Left lobe of liver (tissue), 2 donors: Measurements from ENCODE around the gene KDM4E. TPM values are rescaled to one million over a fixed set of nuclear protein-coding genes. Genes with fewer than 3 reads are reported as not detected.
"Not testable (repeated sequence)": the region's sequence is repeated elsewhere in the genome, so short reads cannot be mapped to it uniquely, and the experiment has no call there.

Experiments
- ATAC-seq: fragments of 200-7000 bp; cut with Tn5 transposase; one replicate; pipeline ENCODE4 v1.9.1; 2020; ENCODE audit warnings: mild to moderate bottlenecking, moderate library complexity
- DNase-seq: peaks from one replicate; pipeline ENCODE4 v3.0.0-alpha.2; 2020; ENCODE audit warnings: low spot score
- total RNA-seq: library from RNA; stranded (reverse); gene quantifications from one replicate; pipeline ENCODE4 v1.2.1, GENCODE V29; 2021
- donor health status: DM: no; HTN: no; CAD: no; lungs with moderate emphysema.
- donor health status: DM: no; HTN: yes; CAD: no.

KDM4E gene
- total RNA-seq, result not detected

GRCh38 chr11:95024958-95025357 lies at the start of gene KDM4E:
Gene KDM4E (plus strand): TSS chr11:95025258. CDS start chr11:95025558, 300 bp downstream.
- ATAC-seq (no peak), DNase-seq (no peak)

DNA sequence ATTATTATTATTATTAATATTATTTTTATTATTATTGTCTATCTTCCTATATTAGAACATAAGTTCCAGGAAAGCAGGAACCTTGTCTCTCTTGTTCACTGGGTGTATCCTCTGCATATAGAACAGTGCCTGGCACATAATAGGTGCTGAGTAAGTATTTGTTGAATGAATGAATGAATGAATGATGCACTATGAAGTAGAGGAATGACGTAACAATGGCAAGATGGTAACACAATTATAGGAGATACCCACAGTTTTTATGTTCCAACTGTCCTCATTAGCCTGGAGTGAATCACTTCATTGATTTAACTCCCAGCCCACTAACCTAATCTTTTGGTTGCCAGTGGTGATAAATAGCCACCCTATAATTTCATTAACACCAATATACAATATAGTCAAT lies 49.5 kb upstream of the KDM4E start:
- DNase-seq (no peak), ATAC-seq (no peak)

DNA sequence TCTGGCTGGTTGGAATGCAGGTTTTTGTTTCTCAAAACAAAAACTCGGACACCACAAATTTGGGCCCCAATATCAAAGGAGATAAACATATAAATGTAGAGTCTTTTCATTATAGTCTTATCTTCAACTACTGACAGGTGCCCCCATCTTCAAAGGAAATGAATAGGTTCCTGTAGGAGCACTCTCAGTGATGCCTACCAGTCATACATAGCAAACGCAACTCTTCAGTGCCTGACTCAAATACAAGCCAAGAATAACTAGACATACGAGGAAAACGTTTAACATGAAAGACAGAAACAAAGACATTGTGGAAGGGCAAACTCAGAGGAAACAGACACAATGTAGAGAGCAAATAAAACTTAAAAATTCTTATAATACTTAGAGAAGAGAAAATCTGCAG lies 37.7 kb upstream of the KDM4E start:
- DNase-seq, result no peak
- ATAC-seq, result no peak

GRCh38 chr11:94988748-94989147 lies 36.3 kb upstream of the KDM4E start:
- no peak for ATAC-seq

DNA sequence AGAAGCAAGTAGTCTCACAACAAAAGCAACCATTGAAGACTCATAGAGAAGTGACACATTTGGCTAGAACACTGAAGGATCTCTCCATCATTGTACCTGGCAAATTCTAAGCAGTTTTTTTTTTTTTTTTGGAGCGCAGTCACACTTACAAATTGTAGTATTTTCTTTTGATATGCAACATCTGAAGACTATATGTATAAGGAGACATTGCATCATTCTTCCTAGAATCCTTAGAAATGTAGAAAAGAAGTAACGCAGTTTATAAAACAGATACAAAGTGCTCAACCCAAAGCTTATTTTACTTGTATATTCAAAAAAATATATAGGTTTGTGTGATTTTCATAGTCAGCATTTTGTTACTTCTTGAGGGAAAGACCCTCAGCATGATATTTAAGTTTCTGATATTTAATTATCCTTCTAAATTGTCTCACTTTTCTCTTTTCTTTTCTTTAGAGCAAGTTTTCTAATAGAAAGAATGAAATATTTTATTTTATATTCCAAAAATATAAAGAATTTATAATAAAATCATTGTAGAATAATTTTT lies 31.6 kb upstream of the KDM4E start:
- no peak for DNase-seq
- no peak for ATAC-seq

More at GRCh38 chr11:94988748-94989147, 36.3 kb upstream of the KDM4E start:
- DNase-seq, result no peak

GRCh38 chr11:94997437-94997836 lies 27.6 kb upstream of the KDM4E start:
- no peak for DNase-seq
- ATAC-seq, result no peak

GRCh38 chr11:94998285-94998684 lies 26.8 kb upstream of the KDM4E start:
- ATAC-seq, result no peak

GRCh38 chr11:95003716-95004115 lies 21.3 kb upstream of the KDM4E start:
- DNase-seq (no peak), ATAC-seq (no peak)

More at GRCh38 chr11:94998285-94998684, 26.8 kb upstream of the KDM4E start:
- no peak for DNase-seq

DNA sequence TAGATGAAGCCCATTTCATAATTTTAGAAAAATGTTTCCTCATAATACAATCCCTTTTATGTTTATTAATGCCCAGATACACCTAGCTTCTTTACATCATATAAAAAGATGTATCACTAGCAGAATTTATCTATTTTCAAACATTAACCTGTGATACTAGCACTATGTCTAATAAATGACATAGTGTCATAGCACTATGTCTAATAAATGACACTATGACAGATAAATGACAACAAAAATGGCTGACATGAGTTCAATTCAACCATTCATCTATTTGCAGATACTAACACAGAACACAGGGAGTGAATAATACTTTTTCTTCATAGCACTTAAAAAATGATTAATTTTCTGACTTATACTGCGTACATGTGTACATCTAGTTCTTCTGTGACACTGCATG lies 19.4 kb upstream of the KDM4E start:
- ATAC-seq (no peak), DNase-seq (no peak)

DNA sequence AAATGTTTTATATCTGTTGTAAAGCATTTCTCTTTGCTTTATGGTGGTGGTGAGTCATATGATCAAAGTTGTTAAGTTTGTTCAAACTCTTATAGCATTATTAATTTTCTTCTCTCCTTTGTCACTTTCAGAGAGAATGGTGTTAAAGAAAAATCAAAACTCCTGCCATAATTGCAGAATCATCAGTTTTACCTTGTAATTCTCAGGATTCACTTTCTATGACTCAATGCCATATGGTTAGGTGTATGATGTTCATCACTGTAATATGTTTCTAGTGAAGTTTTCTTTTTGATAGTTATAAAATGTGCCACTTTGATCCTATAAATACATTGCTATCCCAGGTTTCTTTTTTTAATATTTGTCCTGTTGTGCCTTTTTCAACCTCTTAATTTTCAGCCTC lies 13.7 kb upstream of the KDM4E start:
- ATAC-seq (no peak), DNase-seq (no peak)

GRCh38 chr11:95014184-95014821 lies 10.8 kb upstream of the KDM4E start:
- ATAC-seq (no peak), DNase-seq (no peak)

DNA sequence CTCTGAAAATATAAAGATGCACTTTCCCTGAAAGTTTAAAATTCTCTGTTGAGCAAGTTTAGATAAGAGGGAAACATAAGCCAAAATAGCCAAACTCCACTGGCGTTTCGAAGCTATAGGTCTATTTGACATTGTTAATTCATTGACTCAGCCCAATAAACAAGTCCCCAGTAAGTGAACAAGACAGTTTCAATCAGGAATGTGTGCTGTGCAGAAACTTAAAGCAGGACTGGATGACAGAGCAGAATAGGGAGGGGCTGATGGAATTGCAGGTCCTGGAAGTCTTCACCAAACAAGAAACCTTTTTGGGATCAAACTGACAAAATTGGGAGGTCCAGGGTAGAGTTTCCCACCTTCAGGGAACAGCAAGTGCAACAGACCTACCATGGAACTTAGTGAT lies 8.9 kb upstream of the KDM4E start:
- no peak for ATAC-seq
- DNase-seq, result no peak

- ATAC-seq, DNase-seq: not testable (repeated sequence)
Measured at GRCh38 chr11:95021468-95021867, 3.6 kb upstream of the KDM4E start.

DNA sequence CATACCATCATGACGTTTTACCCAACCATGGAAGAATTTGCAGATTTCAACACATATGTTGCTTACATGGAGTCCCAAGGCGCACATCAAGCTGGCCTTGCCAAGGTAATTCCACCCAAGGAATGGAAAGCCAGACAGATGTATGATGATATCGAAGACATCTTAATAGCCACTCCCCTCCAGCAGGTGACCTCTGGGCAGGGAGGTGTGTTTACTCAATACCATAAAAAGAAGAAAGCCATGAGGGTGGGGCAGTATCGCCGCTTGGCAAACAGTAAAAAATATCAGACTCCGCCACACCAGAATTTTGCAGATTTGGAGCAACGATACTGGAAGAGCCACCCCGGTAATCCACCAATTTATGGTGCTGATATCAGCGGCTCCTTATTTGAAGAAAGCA lies 536 bp downstream of the KDM4E start:
- not testable (repeated sequence) for ATAC-seq, DNase-seq

DNA sequence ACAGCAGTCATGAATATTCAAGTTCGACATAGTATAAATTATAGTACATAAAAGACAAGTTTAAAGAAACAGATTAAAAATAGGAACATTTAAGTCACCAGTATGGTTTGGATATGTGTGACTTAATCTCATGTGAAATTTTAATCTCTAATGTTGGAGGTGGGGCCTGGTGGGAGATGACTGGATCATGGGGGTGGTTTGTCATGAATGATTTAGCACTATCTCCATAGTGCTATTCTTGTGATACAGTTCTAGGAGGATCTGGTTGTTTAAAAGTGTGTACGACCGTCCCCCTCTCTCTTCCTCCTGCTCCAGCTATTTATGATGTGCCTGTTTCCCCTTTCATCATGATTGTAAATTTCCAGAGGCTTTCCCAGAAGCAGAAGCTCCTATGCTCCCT lies 3.3 kb downstream of the KDM4E start:
- ATAC-seq (no peak), DNase-seq (no peak)

GRCh38 chr11:95033051-95033450 lies 8.0 kb downstream of the KDM4E start:
- DNase-seq (no peak), ATAC-seq (no peak)

DNA sequence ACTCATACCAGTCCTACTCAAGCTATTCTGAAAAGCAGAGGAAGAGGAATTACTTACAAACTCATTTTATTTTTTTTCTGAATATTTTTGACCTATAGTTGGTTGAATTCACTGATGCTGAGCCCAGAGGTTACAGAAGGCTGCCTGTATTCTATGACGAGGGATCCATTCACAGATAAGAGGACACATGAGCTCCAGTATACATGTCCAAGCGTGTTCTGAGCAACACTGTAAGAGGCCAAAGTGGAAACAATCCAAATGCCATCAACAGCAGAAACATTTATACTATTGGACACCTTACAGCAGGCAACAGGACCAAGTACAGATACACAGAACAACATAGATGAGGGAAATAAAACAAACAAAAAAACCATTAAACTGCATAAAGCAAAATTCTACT lies 10.3 kb downstream of the KDM4E start:
- ATAC-seq (no peak), DNase-seq (no peak)

GRCh38 chr11:95037356-95038035 lies 12.4 kb downstream of the KDM4E start:
- peak; percentile 47 for ATAC-seq
- DNase-seq, result not testable (repeated sequence)

DNA sequence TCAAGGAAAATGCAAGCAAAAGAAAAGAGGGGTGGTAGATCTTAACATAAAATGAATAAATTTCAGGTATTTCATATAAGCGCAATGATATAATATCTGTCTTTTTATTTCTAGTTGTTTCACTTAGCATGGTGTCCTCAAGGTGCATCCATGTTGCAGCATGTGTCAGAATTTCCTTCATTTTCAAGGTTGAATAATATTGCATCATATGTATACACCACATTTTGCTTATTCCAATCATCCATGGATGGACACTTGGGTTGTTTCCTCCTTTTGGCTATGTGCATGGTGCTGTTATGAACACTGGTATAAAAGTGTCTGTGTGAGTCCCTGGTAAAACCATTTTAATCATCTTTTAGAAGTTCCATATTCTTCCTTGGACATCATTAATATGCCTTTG lies 17.2 kb downstream of the KDM4E start:
- DNase-seq (no peak), ATAC-seq (no peak)

- no peak for ATAC-seq
- no peak for DNase-seq
Measured at GRCh38 chr11:95042906-95043305, 17.8 kb downstream of the KDM4E start.

GRCh38 chr11:95044010-95044409 lies 19.0 kb downstream of the KDM4E start:
- no peak for ATAC-seq
- DNase-seq, result no peak

DNA sequence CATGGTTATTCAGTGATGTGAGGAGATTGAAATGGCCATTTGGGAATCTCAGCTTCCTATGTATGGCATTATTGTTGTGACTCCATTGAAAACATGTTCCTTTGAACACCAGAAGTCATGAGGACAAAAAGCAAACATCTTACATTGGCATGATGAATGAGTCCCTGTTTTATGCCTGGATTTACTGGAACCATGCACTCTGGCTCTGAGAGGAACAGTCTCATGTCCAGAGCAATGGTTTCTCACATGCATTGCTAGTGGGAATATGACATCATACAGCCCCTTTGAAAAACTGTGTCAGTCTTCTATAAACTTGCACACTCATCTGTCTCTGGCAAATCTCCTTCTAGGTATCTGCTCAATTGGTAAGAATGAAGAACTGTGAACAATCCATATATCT lies 20.8 kb downstream of the KDM4E start:
- DNase-seq, result no peak

More for the DNA sequence above, 20.8 kb downstream of the KDM4E start:
- no peak for ATAC-seq
